Mesenchymal stem cell (in vitro differentiated cells and primary cell): Measurements from ENCODE around the gene C14orf180.

Source experiments
- DNase-seq: peaks from one replicate; pipeline ENCODE4 v3.0.0-alpha.2; 2013
- H2AFZ ChIP-seq: one replicate; pipeline ENCODE4 v1.6.1; 2013; ENCODE audit warnings: low read depth, mild to moderate bottlenecking, control low read depth, inconsistent platforms, low read length, moderate library complexity
- H2AK5ac ChIP-seq: 2 replicates; pipeline ENCODE4 v1.6.1; 2013; ENCODE audit warnings: low read length, moderate library complexity, mild to moderate bottlenecking, inconsistent platforms; ENCODE audit not compliant: severe bottlenecking
- H2BK120ac ChIP-seq: one replicate; pipeline ENCODE4 v1.6.1; 2013; ENCODE audit warnings: low read depth, mild to moderate bottlenecking, inconsistent platforms, low read length, moderate library complexity
- H2BK12ac ChIP-seq, 2 experiments: one replicate each; pipeline ENCODE4 v1.6.1; 2013; ENCODE audit warnings: inconsistent platforms in 2 of 2, low read length in 2 of 2, mild to moderate bottlenecking in 2 of 2, moderate library complexity in 2 of 2, control low read depth in 1 of 2
- H2BK15ac ChIP-seq: one replicate; pipeline ENCODE4 v1.6.1; 2013; ENCODE audit warnings: mild to moderate bottlenecking, low read depth, inconsistent platforms; ENCODE audit not compliant: poor library complexity, severe bottlenecking
- H2BK5ac ChIP-seq: 2 replicates; pipeline ENCODE4 v1.6.1; 2013; ENCODE audit warnings: low read depth, mild to moderate bottlenecking, low read length, control low read depth, inconsistent platforms; ENCODE audit not compliant: poor library complexity, severe bottlenecking
- H3K14ac ChIP-seq, 2 experiments: one replicate each; pipeline ENCODE4 v1.6.1; 2013; ENCODE audit warnings: inconsistent platforms in 2 of 2, low read length in 2 of 2, control low read depth in 1 of 2, mild to moderate bottlenecking in 1 of 2, moderate library complexity in 1 of 2
- H3K18ac ChIP-seq, 2 experiments: one replicate each; pipeline ENCODE4 v1.6.1; 2013; ENCODE audit warnings: inconsistent platforms in 2 of 2, low read length in 2 of 2, control low read depth in 1 of 2, low read depth in 1 of 2, mild to moderate bottlenecking in 1 of 2
- H3K23ac ChIP-seq, 2 experiments: one replicate each; pipeline ENCODE4 v1.6.1; 2013; ENCODE audit warnings: inconsistent platforms in 2 of 2, low read length in 2 of 2, mild to moderate bottlenecking in 2 of 2, moderate library complexity in 2 of 2, control low read depth in 1 of 2
- H3K27ac ChIP-seq: 2 replicates; pipeline ENCODE4 v1.5.1; 2013; ENCODE audit warnings: mild to moderate bottlenecking, moderate library complexity, low read length, control low read depth, inconsistent platforms; ENCODE audit not compliant: poor library complexity, severe bottlenecking
- H3K27me3 ChIP-seq, 2 experiments: 2 replicates each; pipeline versions ENCODE4 v1.6.1 to v1.7.0; 2013; ENCODE audit warnings: low read length in 2 of 2, mild to moderate bottlenecking in 2 of 2, moderate library complexity in 2 of 2, control low read depth in 1 of 2, inconsistent platforms in 1 of 2; ENCODE audit not compliant: control insufficient read depth in 1 of 2, insufficient read depth in 1 of 2
- H3K36me3 ChIP-seq, 2 experiments: 2 replicates each; pipeline versions ENCODE4 v1.6.1 to v1.7.0; 2013; ENCODE audit warnings: low read length in 2 of 2, control low read depth in 1 of 2, inconsistent platforms in 1 of 2, low read depth in 1 of 2, mild to moderate bottlenecking in 1 of 2; ENCODE audit not compliant: insufficient read depth in 2 of 2, control insufficient read depth in 1 of 2
- H3K4ac ChIP-seq, 2 experiments: one replicate each; pipeline ENCODE4 v1.6.1; 2013; ENCODE audit warnings: inconsistent platforms in 2 of 2, low read length in 2 of 2, mild to moderate bottlenecking in 2 of 2, moderate library complexity in 2 of 2, control low read depth in 1 of 2, low read depth in 1 of 2
- H3K4me1 ChIP-seq: 2 replicates; pipeline ENCODE4 v1.6.1; 2013; ENCODE audit warnings: low read depth, low read length, control low read depth; ENCODE audit not compliant: control insufficient read depth, insufficient read depth
- H3K4me2 ChIP-seq: 2 replicates; pipeline ENCODE4 v1.6.1; 2013; ENCODE audit warnings: low read length, mild to moderate bottlenecking, inconsistent platforms; ENCODE audit not compliant: poor library complexity, severe bottlenecking
- H3K4me3 ChIP-seq, 2 experiments: 2 replicates each; pipeline versions ENCODE4 v1.5.1 to v1.7.0; 2013; ENCODE audit warnings: low read length in 2 of 2, mild to moderate bottlenecking in 2 of 2, control low read depth in 1 of 2, low read depth in 1 of 2; ENCODE audit not compliant: insufficient read depth in 1 of 2
- H3K79me1 ChIP-seq: replicated peaks from 2 replicates; pipeline ENCODE4 v1.6.1; 2013; ENCODE audit warnings: mild to moderate bottlenecking, control low read depth, low read length, inconsistent platforms; ENCODE audit not compliant: poor library complexity, severe bottlenecking
- H3K9ac ChIP-seq: 2 replicates; pipeline ENCODE4 v1.7.0; 2013; ENCODE audit warnings: mild to moderate bottlenecking, low read length, moderate library complexity
- H3K9me3 ChIP-seq: 2 replicates; pipeline ENCODE4 v1.7.0; 2013; ENCODE audit warnings: mild to moderate bottlenecking, low read length; ENCODE audit not compliant: control insufficient read depth
- H4K8ac ChIP-seq: one replicate; pipeline ENCODE4 v1.6.1; 2013; ENCODE audit warnings: inconsistent platforms, mild to moderate bottlenecking, low read length, moderate library complexity
- H4K91ac ChIP-seq: one replicate; pipeline ENCODE4 v1.6.1; 2013; ENCODE audit warnings: mild to moderate bottlenecking, low read length, inconsistent platforms
- WGBS: methylation state at CpG from one replicate; pipeline ENCODE4 v1.1.7; 2013; ENCODE audit warnings: mixed read lengths; 5-methylcytosine and 5-hydroxymethylcytosine counted together

The C14orf180 gene

DNA sequence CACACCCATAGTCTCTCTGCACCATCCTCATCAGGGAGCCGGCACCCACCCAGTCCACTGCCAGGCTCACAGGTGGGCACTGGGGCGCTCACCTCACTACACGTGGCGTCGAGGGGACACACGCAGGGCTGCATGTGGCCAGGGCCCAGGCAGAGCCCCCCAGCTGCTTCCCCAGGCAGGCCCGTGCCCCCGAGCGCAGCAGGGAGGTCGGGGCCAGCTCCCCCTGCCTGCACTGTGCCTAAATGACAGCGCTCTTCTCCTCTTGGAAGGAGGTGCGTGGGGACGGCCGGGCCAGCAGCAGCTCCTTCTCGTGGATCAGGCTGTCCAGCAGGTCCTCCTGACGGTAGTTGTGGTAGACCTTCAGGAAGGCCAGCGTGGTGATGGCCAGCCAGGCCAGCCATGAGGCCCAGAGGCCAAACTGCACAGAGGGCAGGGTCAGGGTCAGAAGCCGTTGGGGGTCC is 13.7 kb downstream of the C14orf180 start:
- no peaks in the 10 kb centered on the region for H3K36me3 ChIP-seq
- H3K27ac ChIP-seq: no peak overlapping the region
- H4K91ac ChIP-seq: no peak overlapping the region
- H3K4me2 ChIP-seq: no peak overlapping the region
- peaks cover 2% of the 10 kb centered on the region for H3K4me1 ChIP-seq
- H2AK5ac ChIP-seq: no peak overlapping the region
- H2BK12ac ChIP-seq: no peak overlapping the region
- no peak overlapping the region for H2BK5ac ChIP-seq
- no peak for DNase-seq
- no peak overlapping the region for H2BK15ac ChIP-seq
- H3K23ac ChIP-seq: no peak overlapping the region
- no peaks in the 10 kb centered on the region for H3K9me3 ChIP-seq
- 74% methylated on average over 18 of the region's 18 CpGs for WGBS
- H3K4ac ChIP-seq: no peak overlapping the region
- no peak overlapping the region for H3K14ac ChIP-seq
- no peak overlapping the region for H3K18ac ChIP-seq
- no peaks in the 10 kb centered on the region for H3K79me1 ChIP-seq
- H2BK120ac ChIP-seq: no peak overlapping the region
- H4K8ac ChIP-seq: no peak overlapping the region
- no peak overlapping the region for H3K4me3 ChIP-seq
- no peak overlapping the region for H2AFZ ChIP-seq
- H3K27me3 ChIP-seq: peaks cover 4 to 24% of the 10 kb centered on the region in 2 experiments
- H3K9ac ChIP-seq: no peak overlapping the region

DNA sequence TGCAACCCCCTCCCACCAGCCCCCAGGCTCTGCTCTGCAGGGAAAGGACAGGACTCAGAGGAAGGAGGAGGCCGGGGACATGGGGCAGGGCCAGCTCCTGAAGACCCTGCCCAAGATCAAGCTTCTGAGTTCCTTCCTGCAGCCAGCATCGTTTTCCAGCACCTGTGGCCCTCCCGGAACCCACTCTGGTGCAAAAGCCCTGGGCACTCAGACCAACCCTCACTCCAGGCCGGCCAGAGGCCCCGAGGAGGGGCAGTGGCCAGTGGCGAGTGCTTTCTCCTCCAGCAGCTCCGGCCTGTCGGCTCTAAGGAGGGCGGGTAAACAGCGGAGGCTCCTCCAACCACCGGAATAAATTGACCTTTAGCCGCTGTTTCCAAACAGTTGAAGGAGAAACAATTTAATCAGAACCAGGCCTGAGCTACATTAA is 14.2 kb downstream of the C14orf180 start:
- H2AK5ac ChIP-seq: no peak overlapping the region
- H3K14ac ChIP-seq: no peak overlapping the region
- no peak overlapping the region for H3K23ac ChIP-seq
- H3K4me3 ChIP-seq: no peak overlapping the region
- H3K27me3 ChIP-seq: peaks cover 4 to 27% of the 10 kb centered on the region in 2 experiments
- H3K4me2 ChIP-seq: no peak overlapping the region
- no peak overlapping the region for H2BK120ac ChIP-seq
- WGBS: 85% methylated on average over 12 of the region's 12 CpGs
- H4K91ac ChIP-seq: no peak overlapping the region
- peaks cover 2% of the 10 kb centered on the region for H3K4me1 ChIP-seq
- H3K36me3 ChIP-seq: no peaks in the 10 kb centered on the region
- no peak for DNase-seq
- no peak overlapping the region for H2BK12ac ChIP-seq
- H3K79me1 ChIP-seq: no peaks in the 10 kb centered on the region
- H2AFZ ChIP-seq: no peak overlapping the region
- H3K9ac ChIP-seq: no peak overlapping the region
- H3K4ac ChIP-seq: no peak overlapping the region
- no peak overlapping the region for H3K27ac ChIP-seq
- H3K18ac ChIP-seq: no peak overlapping the region
- H3K9me3 ChIP-seq: no peaks in the 10 kb centered on the region
- no peak overlapping the region for H2BK15ac ChIP-seq
- H4K8ac ChIP-seq: no peak overlapping the region
- no peak overlapping the region for H2BK5ac ChIP-seq

DNA sequence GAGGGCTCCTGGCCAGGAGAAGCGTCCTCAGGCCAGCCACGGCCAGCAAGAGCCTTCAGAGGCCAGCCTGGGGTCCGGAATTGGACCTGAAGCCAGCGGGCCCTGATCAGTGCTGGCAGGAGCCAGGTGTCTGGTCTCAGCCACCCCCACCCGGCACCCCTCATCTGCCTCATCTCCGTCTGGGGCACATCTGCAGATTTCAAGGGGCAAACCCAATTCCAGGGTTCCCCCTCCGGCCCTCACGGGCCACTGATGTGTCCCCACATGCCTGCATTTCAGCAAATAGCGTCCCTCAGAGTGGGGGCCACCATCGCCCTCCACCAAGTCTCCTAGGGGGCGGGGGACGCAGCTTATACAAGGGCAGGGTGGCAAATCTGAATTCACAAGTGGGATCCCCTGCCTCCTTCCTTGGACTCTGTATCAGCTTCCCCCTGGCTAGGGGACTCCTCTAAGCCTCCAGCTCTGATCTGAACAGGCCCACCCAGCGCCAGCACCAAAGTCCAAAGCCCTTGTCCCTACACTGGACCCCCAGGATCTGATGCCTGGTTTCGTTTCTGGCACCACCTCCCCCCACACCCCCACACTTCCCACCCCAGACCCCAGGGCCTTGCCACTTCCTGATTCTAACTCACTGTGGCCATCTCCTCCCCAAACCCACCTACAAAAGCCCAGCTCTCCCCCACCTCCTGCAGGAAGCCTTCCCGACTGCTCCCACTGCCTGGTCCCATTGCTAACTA is 14.9 kb downstream of the C14orf180 start:
- H2BK120ac ChIP-seq: no peak overlapping the region
- peaks cover 4 to 27% of the 10 kb centered on the region in 2 experiments for H3K27me3 ChIP-seq
- no peak overlapping the region for H3K4ac ChIP-seq
- H2BK12ac ChIP-seq: no peak overlapping the region
- H3K79me1 ChIP-seq: no peaks in the 10 kb centered on the region
- H3K9me3 ChIP-seq: no peaks in the 10 kb centered on the region
- H3K4me1 ChIP-seq: peaks cover 2% of the 10 kb centered on the region
- no peak overlapping the region for H3K27ac ChIP-seq
- H3K9ac ChIP-seq: no peak overlapping the region
- 84% methylated on average over 15 of the region's 15 CpGs for WGBS
- H3K36me3 ChIP-seq: no peaks in the 10 kb centered on the region
- H3K18ac ChIP-seq: no peak overlapping the region
- H3K4me2 ChIP-seq: no peak overlapping the region
- no peak overlapping the region for H2AK5ac ChIP-seq
- H3K23ac ChIP-seq: no peak overlapping the region
- H3K4me3 ChIP-seq: no peak overlapping the region
- H2BK15ac ChIP-seq: no peak overlapping the region
- H4K91ac ChIP-seq: no peak overlapping the region
- no peak overlapping the region for H2BK5ac ChIP-seq
- no peak overlapping the region for H4K8ac ChIP-seq
- no peak overlapping the region for H3K14ac ChIP-seq
- no peak for DNase-seq
- H2AFZ ChIP-seq: no peak overlapping the region

DNA sequence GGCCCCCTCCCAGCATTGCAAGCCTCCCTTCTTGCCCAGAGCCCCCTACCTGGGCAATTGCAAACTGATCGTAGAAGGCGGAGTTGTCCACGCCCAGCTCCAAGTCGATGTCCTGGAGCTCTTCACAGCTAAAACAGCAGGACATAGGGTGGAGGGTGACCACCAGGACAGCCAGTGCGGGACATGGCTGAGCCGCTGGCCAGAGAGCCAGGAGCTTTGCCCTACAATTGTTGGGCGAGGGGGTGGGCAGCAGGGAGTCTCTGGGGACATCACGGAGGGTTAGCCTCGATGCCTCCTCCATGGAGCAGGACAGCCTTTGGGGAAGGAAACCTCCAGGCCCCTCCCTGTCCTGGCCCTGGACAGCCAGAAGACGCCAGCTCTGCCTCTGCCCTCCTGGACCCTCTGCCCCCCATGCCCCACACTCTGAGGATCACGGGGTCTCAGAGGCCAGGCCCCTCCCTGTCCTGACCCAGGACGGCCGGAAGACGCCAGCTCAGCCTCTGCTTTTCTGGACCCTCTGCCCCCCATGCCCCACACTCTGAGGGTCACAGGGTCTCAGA is 15.6 kb downstream of the C14orf180 start:
- H3K14ac ChIP-seq: no peak overlapping the region
- H3K79me1 ChIP-seq: no peaks in the 10 kb centered on the region
- no peak overlapping the region for H4K91ac ChIP-seq
- H2BK5ac ChIP-seq: no peak overlapping the region
- DNase-seq: no peak
- H3K23ac ChIP-seq: no peak overlapping the region
- H3K4me3 ChIP-seq: no peak overlapping the region
- no peak overlapping the region for H2AFZ ChIP-seq
- H3K9ac ChIP-seq: no peak overlapping the region
- H2AK5ac ChIP-seq: no peak overlapping the region
- H3K18ac ChIP-seq: no peak overlapping the region
- H3K9me3 ChIP-seq: no peaks in the 10 kb centered on the region
- peaks cover 2% of the 10 kb centered on the region for H3K4me1 ChIP-seq
- H2BK15ac ChIP-seq: no peak overlapping the region
- no peak overlapping the region for H3K4me2 ChIP-seq
- H4K8ac ChIP-seq: no peak overlapping the region
- no peak overlapping the region for H3K27ac ChIP-seq
- no peak overlapping the region for H2BK120ac ChIP-seq
- no peak overlapping the region for H3K4ac ChIP-seq
- 79% methylated on average over 14 of the region's 14 CpGs for WGBS
- no peak overlapping the region for H2BK12ac ChIP-seq
- no peaks in the 10 kb centered on the region for H3K36me3 ChIP-seq
- H3K27me3 ChIP-seq: peaks cover 4 to 30% of the 10 kb centered on the region in 2 experiments
